Nephron progenitor cell (in vitro differentiated cells): ENCODE results near the gene RBBP5.
A peak's percentile ranks its signal among the peaks of the same experiment; 100 is the strongest.

Experiments
- DNase-seq: peaks from one replicate; pipeline ENCODE4 v3.0.0; 2021
- H3K27ac Mint-ChIP-seq: 2 replicates; pipeline ENCODE4 v1.8.0; 2021; ENCODE audit warnings: mild to moderate bottlenecking, moderate library complexity, mixed read lengths
- H3K27me3 Mint-ChIP-seq: 2 replicates; pipeline ENCODE4 v1.8.0; 2021; ENCODE audit warnings: mild to moderate bottlenecking, low read depth, mixed read lengths; ENCODE audit not compliant: poor library complexity
- H3K36me3 Mint-ChIP-seq: 2 replicates; pipeline ENCODE4 v1.8.0; 2021; ENCODE audit warnings: low read depth, mixed read lengths
- H3K4me1 Mint-ChIP-seq: 2 replicates; pipeline ENCODE4 v1.8.0; 2021; ENCODE audit warnings: mixed read lengths
- H3K4me3 Mint-ChIP-seq: 2 replicates; pipeline ENCODE4 v1.8.0; 2021; ENCODE audit warnings: mild to moderate bottlenecking, moderate library complexity, mixed read lengths
- H3K9me3 Mint-ChIP-seq: 2 replicates; pipeline ENCODE4 v1.8.0; 2021; ENCODE audit warnings: mild to moderate bottlenecking, moderate library complexity, mixed read lengths
- CTCF ChIP-seq: fragments of 200-600 bp; sonication (generic); IDR thresholded peaks from 2 replicates; pipeline ENCODE4 v1.5.0; 2021; ENCODE audit warnings: antibody characterized with exemption

Gene RBBP5

GRCh38 chr1:205147191-205147835 is 25.5 kb upstream of the RBBP5 start:
- no peak overlapping the region for H3K4me3 Mint-ChIP-seq
- no peak for TF ChIP-seq CTCF
- no peak for DNase-seq
- no peaks in the 10 kb centered on the region for H3K4me1 Mint-ChIP-seq
- no peaks in the 10 kb centered on the region for H3K27me3 Mint-ChIP-seq
- H3K9me3 Mint-ChIP-seq: no peaks in the 10 kb centered on the region
- peaks cover 42% of the 10 kb centered on the region for H3K36me3 Mint-ChIP-seq
- H3K27ac Mint-ChIP-seq: no peak overlapping the region

- H3K4me1 Mint-ChIP-seq: no peaks in the 10 kb centered on the region
Observed at GRCh38 chr1:205144751-205145150, 23.0 kb upstream of the RBBP5 start.

GRCh38 chr1:205144046-205144720 is 22.4 kb upstream of the RBBP5 start:
- H3K36me3 Mint-ChIP-seq: peaks cover 28% of the 10 kb centered on the region
- H3K4me3 Mint-ChIP-seq: no peak overlapping the region
- TF ChIP-seq CTCF: no peak
- no peak for DNase-seq
- H3K27me3 Mint-ChIP-seq: no peaks in the 10 kb centered on the region
- H3K4me1 Mint-ChIP-seq: no peaks in the 10 kb centered on the region
- no peak overlapping the region for H3K27ac Mint-ChIP-seq
- peaks cover 2% of the 10 kb centered on the region for H3K9me3 Mint-ChIP-seq

More at GRCh38 chr1:205144751-205145150, 23.0 kb upstream of the RBBP5 start:
- Mint-ChIP-seq H3K27me3 (no peaks in the 10 kb centered on the region), H3K36me3 (peaks cover 34% of the 10 kb centered on the region), H3K9me3 (no peaks in the 10 kb centered on the region), H3K4me3 (no peak overlapping the region), H3K27ac (no peak overlapping the region)
- no peak for TF ChIP-seq CTCF
- no peak for DNase-seq

GRCh38 chr1:205142102-205142469 is 20.3 kb upstream of the RBBP5 start:
- no peak overlapping the region for H3K27ac Mint-ChIP-seq
- DNase-seq: no peak
- peaks cover 6% of the 10 kb centered on the region for H3K27me3 Mint-ChIP-seq
- TF ChIP-seq CTCF: no peak
- peaks cover 16% of the 10 kb centered on the region for H3K9me3 Mint-ChIP-seq
- no peak overlapping the region for H3K4me3 Mint-ChIP-seq
- peaks cover 15% of the 10 kb centered on the region for H3K36me3 Mint-ChIP-seq
- no peaks in the 10 kb centered on the region for H3K4me1 Mint-ChIP-seq

- H3K4me1 Mint-ChIP-seq: no peaks in the 10 kb centered on the region
- peaks cover 15% of the 10 kb centered on the region for H3K36me3 Mint-ChIP-seq
- H3K27me3 Mint-ChIP-seq: peaks cover 10% of the 10 kb centered on the region
- no peak overlapping the region for H3K4me3 Mint-ChIP-seq
- H3K9me3 Mint-ChIP-seq: peaks cover 16% of the 10 kb centered on the region
- peak; percentile 74 for TF ChIP-seq CTCF
- DNase-seq: peak; percentile 77
- no peak overlapping the region for H3K27ac Mint-ChIP-seq
Observed at GRCh38 chr1:205141236-205142101, 19.7 kb upstream of the RBBP5 start.
